Activated T-cell treated with anti-CD3 and anti-CD28 coated beads for 4 hours (primary cell): ENCODE results near the gene MAPK6.
"Not testable (repeated sequence)": the region's sequence is repeated elsewhere in the genome, so short reads cannot be mapped to it uniquely, and the experiment has no call there.

Experiments
- DNase-seq: peaks from one replicate; pipeline ENCODE4 v3.0.0-alpha.2; 2020

The MAPK6 gene

GRCh38 chr15:52018693-52019393 lies at the start of gene MAPK6:
Gene MAPK6, plus strand, starts transcription at chr15:52019219. Its CDS starts 27,242 bp downstream, at chr15:52046461.
- DNase-seq: peak; percentile 95

GRCh38 chr15:51969728-51970127 lies 49.3 kb upstream of the MAPK6 start:
- DNase-seq: no peak

- no peak for DNase-seq
Observed at GRCh38 chr15:51970132-51970817, 48.7 kb upstream of the MAPK6 start.

- DNase-seq: no peak
Observed at GRCh38 chr15:51971032-51971374, 48.0 kb upstream of the MAPK6 start.

GRCh38 chr15:51971375-51972133 lies 47.5 kb upstream of the MAPK6 start, which contains the start of gene LEO1:
Gene LEO1, minus strand, starts transcription at chr15:51971778. Its CDS starts 33 bp downstream, at chr15:51971745.
- peak; percentile 83 for DNase-seq

- no peak for DNase-seq
Observed at GRCh38 chr15:51973220-51973619, 45.8 kb upstream of the MAPK6 start.

- DNase-seq: no peak
Observed at GRCh38 chr15:51973775-51974174, 45.2 kb upstream of the MAPK6 start.

- peak; percentile 11 for DNase-seq
Observed at GRCh38 chr15:51982013-51982769, 36.8 kb upstream of the MAPK6 start.

GRCh38 chr15:51982770-51983103 lies 36.3 kb upstream of the MAPK6 start:
- DNase-seq: no peak

- no peak for DNase-seq
Observed at GRCh38 chr15:51991141-51991540, 27.9 kb upstream of the MAPK6 start.

- DNase-seq: no peak
Observed at GRCh38 chr15:51992953-51993352, 26.1 kb upstream of the MAPK6 start.

- no peak for DNase-seq
Observed at GRCh38 chr15:52002351-52002750, 16.7 kb upstream of the MAPK6 start.

GRCh38 chr15:52003089-52003488 lies 15.9 kb upstream of the MAPK6 start:
- DNase-seq: not testable (repeated sequence)

- DNase-seq: no peak
Observed at GRCh38 chr15:52003710-52004109, 15.3 kb upstream of the MAPK6 start.

- DNase-seq: no peak
Observed at GRCh38 chr15:52004806-52005205, 14.2 kb upstream of the MAPK6 start.

GRCh38 chr15:52005748-52006701 lies 13.0 kb upstream of the MAPK6 start:
- DNase-seq: no peak

- no peak for DNase-seq
Observed at GRCh38 chr15:52006702-52007340, 12.2 kb upstream of the MAPK6 start.

- no peak for DNase-seq
Observed at GRCh38 chr15:52008359-52008697, 10.7 kb upstream of the MAPK6 start.

GRCh38 chr15:52008698-52009434 lies 10.2 kb upstream of the MAPK6 start:
- DNase-seq: no peak
